Erythroblast (primary cell): Measurements from ENCODE around the gene MSL1.

Experiments
- GATA1 ChIP-seq: IDR thresholded peaks from 2 replicates; pipeline ENCODE4 v1.6.1; 2011; ENCODE audit warnings: low read depth, mild to moderate bottlenecking, control low read depth, low read length, moderate library complexity
- POLR2A ChIP-seq: IDR thresholded peaks from 2 replicates; pipeline ENCODE4 v1.6.1; 2011; ENCODE audit warnings: mild to moderate bottlenecking, low read length

- TF ChIP-seq POLR2A (no peak), GATA1 (no peak)
These were observed at the start of gene MSL1 for GRCh38 chr17:40121181-40122135.
